ENCODE measurements around the gene ALKBH5. TPM values are rescaled to one million over a fixed set of nuclear protein-coding genes. Genes with fewer than 3 reads are reported as not detected.

Gene ALKBH5
- total and polyA plus RNA-seq, 8 donors = 53.6 to 99.6 (median 63.1) TPM

- Histone ChIP-seq H3K27ac (peak overlapping the region; percentile 99 to 100), H3K27me3 (no peaks in the 10 kb centered on the region), H3K9me3 (no peaks in the 10 kb centered on the region), H3K4me1 (peaks cover 40 to 55% of the 10 kb centered on the region in 2 donors), H3K4me3 (peak overlapping the region; percentile 94), H3K36me3 (peaks cover 0 to 18% of the 10 kb centered on the region in 2 donors)
- TF ChIP-seq, protein P1, sequence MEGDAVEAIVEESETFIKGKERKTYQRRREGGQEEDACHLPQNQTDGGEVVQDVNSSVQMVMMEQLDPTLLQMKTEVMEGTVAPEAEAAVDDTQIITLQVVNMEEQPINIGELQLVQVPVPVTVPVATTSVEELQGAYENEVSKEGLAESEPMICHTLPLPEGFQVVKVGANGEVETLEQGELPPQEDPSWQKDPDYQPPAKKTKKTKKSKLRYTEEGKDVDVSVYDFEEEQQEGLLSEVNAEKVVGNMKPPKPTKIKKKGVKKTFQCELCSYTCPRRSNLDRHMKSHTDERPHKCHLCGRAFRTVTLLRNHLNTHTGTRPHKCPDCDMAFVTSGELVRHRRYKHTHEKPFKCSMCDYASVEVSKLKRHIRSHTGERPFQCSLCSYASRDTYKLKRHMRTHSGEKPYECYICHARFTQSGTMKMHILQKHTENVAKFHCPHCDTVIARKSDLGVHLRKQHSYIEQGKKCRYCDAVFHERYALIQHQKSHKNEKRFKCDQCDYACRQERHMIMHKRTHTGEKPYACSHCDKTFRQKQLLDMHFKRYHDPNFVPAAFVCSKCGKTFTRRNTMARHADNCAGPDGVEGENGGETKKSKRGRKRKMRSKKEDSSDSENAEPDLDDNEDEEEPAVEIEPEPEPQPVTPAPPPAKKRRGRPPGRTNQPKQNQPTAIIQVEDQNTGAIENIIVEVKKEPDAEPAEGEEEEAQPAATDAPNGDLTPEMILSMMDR (IDR thresholded peaks at IDR 0.05) = no peak
- ATAC-seq (peak; percentile 0), DNase-seq (peak; percentile 35 to 87 (median 63))
- intact Hi-C loops (cut with DNase I) = no loop called here
These were observed 759 bp downstream of the ALKBH5 start for GRCh38 chr17:18184143-18185031.

DNA sequence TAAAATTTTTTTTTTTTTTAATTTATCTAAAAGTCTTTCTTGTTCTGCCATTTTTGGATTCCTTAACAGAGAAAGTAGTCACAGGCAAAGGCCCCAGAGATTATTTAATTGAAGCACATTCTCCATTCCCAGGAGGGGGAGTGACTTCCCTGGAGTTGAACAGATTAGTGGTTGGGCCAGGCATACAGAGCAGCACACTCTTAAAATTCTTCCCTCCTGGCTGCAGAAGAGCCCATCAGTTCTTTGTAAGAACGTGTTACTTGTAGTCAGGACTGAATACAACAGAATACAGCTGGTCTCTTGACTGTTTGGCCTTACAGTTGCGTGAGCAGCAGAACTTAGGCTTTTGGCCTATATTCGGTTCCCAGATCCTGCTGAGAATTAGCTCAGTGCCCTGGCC lies 1.8 kb downstream of the ALKBH5 start:
- peak overlapping the region; percentile 94 for H3K4me3 ChIP-seq
- no peak for ATAC-seq
- peak overlapping the region; percentile 99 to 100 for H3K27ac ChIP-seq
- peak in 2 of 4 donors; percentile 44 to 74 for DNase-seq
- TF ChIP-seq, protein P1 (IDR thresholded peaks at IDR 0.05) = no peak
- H3K4me1 ChIP-seq = peaks cover 48 to 65% of the 10 kb centered on the region in 2 donors
- H3K36me3 ChIP-seq = peaks cover 0 to 23% of the 10 kb centered on the region in 2 donors
- H3K27me3 ChIP-seq = no peaks in the 10 kb centered on the region
- H3K9me3 ChIP-seq = no peaks in the 10 kb centered on the region
- intact Hi-C loops (cut with DNase I) = no loop called here

GRCh38 chr17:18185832-18186626 lies 2.4 kb downstream of the ALKBH5 start:
- intact Hi-C loops (cut with DNase I) = no loop called here
- peak overlapping the region; percentile 94 for H3K4me3 ChIP-seq
- DNase-seq (peak in 1 of 4 donors; percentile 3), ATAC-seq (no peak)
- TF ChIP-seq, protein P1 (IDR thresholded peaks at IDR 0.05) = no peak
- peaks cover 53 to 71% of the 10 kb centered on the region in 2 donors for H3K4me1 ChIP-seq
- H3K36me3 ChIP-seq = peaks cover 0 to 23% of the 10 kb centered on the region in 2 donors
- H3K27ac ChIP-seq = peak overlapping the region; percentile 99 to 100
- no peaks in the 10 kb centered on the region for H3K27me3 ChIP-seq
- no peaks in the 10 kb centered on the region for H3K9me3 ChIP-seq

DNA sequence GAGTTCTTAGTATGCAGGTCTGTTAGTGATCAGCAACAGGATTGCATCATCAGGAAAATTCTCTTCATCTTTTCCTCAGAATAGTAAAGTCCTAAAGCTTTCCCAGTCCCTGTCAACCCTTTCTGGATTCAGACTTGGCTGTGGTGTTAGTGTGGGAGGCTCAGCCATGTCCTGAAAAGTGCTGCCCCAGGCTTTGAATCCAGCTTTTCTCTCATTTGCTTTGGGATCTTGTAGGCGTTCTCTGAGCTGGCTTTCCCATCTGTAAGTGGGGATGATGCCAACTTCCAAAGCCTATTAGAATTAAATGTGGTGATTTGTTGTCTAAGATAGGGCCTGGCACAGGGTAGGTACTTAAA lies 3.0 kb downstream of the ALKBH5 start:
- Histone ChIP-seq H3K27ac (peak overlapping the region; percentile 6 to 99), H3K4me3 (peak overlapping the region; percentile 94), H3K4me1 (peaks cover 58 to 76% of the 10 kb centered on the region in 2 donors), H3K27me3 (no peaks in the 10 kb centered on the region), H3K36me3 (peaks cover 0 to 27% of the 10 kb centered on the region in 2 donors), H3K9me3 (no peaks in the 10 kb centered on the region)
- DNase-seq = no peak
- TF ChIP-seq, protein P1 (IDR thresholded peaks at IDR 0.05) = no peak
- intact Hi-C loops (cut with DNase I) = no loop called here
- ATAC-seq = no peak

- DNase-seq (peak in 1 of 4 donors; percentile 0), ATAC-seq (no peak)
- Histone ChIP-seq H3K36me3 (peaks cover 0 to 32% of the 10 kb centered on the region in 2 donors), H3K4me3 (peak overlapping the region; percentile 94), H3K9me3 (no peaks in the 10 kb centered on the region), H3K27me3 (no peaks in the 10 kb centered on the region), H3K27ac (peak overlapping the region in 1 of 2 donors; percentile 99), H3K4me1 (peaks cover 58 to 78% of the 10 kb centered on the region in 2 donors)
- TF ChIP-seq, protein P1 (IDR thresholded peaks at IDR 0.05) = no peak
- intact Hi-C loops (cut with DNase I) = no loop called here
These were observed 3.6 kb downstream of the ALKBH5 start for GRCh38 chr17:18187226-18187625.
